Erythroblast (primary cell): ENCODE results near the gene TRAF5.
"Not testable (repeated sequence)": the region's sequence is repeated elsewhere in the genome, so short reads cannot be mapped to it uniquely, and the experiment has no call there.

Source experiments
- GATA1 ChIP-seq: IDR thresholded peaks from 2 replicates; pipeline ENCODE4 v1.6.1; 2011; ENCODE audit warnings: low read depth, mild to moderate bottlenecking, control low read depth, low read length, moderate library complexity
- POLR2A ChIP-seq: IDR thresholded peaks from 2 replicates; pipeline ENCODE4 v1.6.1; 2011; ENCODE audit warnings: mild to moderate bottlenecking, low read length

- not testable (repeated sequence) for TF ChIP-seq POLR2A, GATA1
Observed at GRCh38 chr1:211406086-211406485, 79.5 kb downstream of the TRAF5 start.
